Dedifferentiated amniotic fluid mesenchymal stem cell (primary cell): Measurements from ENCODE around the gene KCNIP3.
"Not testable (repeated sequence)": the region's sequence is repeated elsewhere in the genome, so short reads cannot be mapped to it uniquely, and the experiment has no call there.

Source experiments
- DNase-seq: peaks from one replicate; pipeline ENCODE4 v3.0.0-alpha.2; 2016; ENCODE audit errors: extremely low spot score

Gene KCNIP3

GRCh38 chr2:95296880-95297487, at the start of gene KCNIP3:
KCNIP3 (plus strand) TSS chr2:95297347; CDS start chr2:95297439, 92 bp downstream.
- DNase-seq: no peak

GRCh38 chr2:95258271-95258670, 38.9 kb upstream of the KCNIP3 start:
- DNase-seq: no peak

- DNase-seq: no peak
These were observed 36.8 kb upstream of the KCNIP3 start for GRCh38 chr2:95260028-95261023.

- no peak for DNase-seq
These were observed 35.5 kb upstream of the KCNIP3 start for GRCh38 chr2:95261602-95262001.

- no peak for DNase-seq
These were observed 34.1 kb upstream of the KCNIP3 start for GRCh38 chr2:95262896-95263542.

- DNase-seq: no peak
These were observed 32.5 kb upstream of the KCNIP3 start for GRCh38 chr2:95264624-95265023.

GRCh38 chr2:95265182-95265581, 32.0 kb upstream of the KCNIP3 start:
- no peak for DNase-seq

- no peak for DNase-seq
These were observed 30.2 kb upstream of the KCNIP3 start for GRCh38 chr2:95266781-95267430.

- no peak for DNase-seq
These were observed 29.5 kb upstream of the KCNIP3 start for GRCh38 chr2:95267458-95268210.

GRCh38 chr2:95268211-95269035, 28.7 kb upstream of the KCNIP3 start:
- DNase-seq: no peak

- DNase-seq: no peak
These were observed 28.0 kb upstream of the KCNIP3 start for GRCh38 chr2:95269036-95269680.

- not testable (repeated sequence) for DNase-seq
These were observed 27.4 kb upstream of the KCNIP3 start for GRCh38 chr2:95269745-95270144.

GRCh38 chr2:95270541-95271081, 26.5 kb upstream of the KCNIP3 start:
- no peak for DNase-seq

- no peak for DNase-seq
These were observed 25.7 kb upstream of the KCNIP3 start for GRCh38 chr2:95271381-95271971.

- no peak for DNase-seq
These were observed 24.8 kb upstream of the KCNIP3 start for GRCh38 chr2:95272299-95272751.

- DNase-seq: no peak
These were observed 24.4 kb upstream of the KCNIP3 start for GRCh38 chr2:95272781-95273180.

- DNase-seq: no peak
These were observed 23.4 kb upstream of the KCNIP3 start for GRCh38 chr2:95273566-95274290.
